Endometrial microvascular endothelial cells (primary cell): ENCODE measurements around the gene ZCWPW1. TPM values are rescaled to one million over a fixed set of nuclear protein-coding genes. Genes with fewer than 3 reads are reported as not detected.
"Not testable (repeated sequence)": the region's sequence is repeated elsewhere in the genome, so short reads cannot be mapped to it uniquely, and the experiment has no call there.

Experiments
- in situ Hi-C: cut with HindIII; loops from 2 replicates; pipeline ENCODE4 v1.10.0; 2017; ENCODE audit warnings: low sequenced_read_pairs, low pct_unique_long_range_greater_than_20kb; ENCODE audit errors: inconsistent ontology term
- total RNA-seq: library from RNA; depleted of rRNA; stranded (reverse); fragments of >200 nt; gene quantifications from one replicate; pipeline ENCODE4 v1.2.3, GENCODE V29; 2015; ENCODE audit errors: inconsistent ontology term

Gene ZCWPW1
- total RNA-seq, 1 donor from 2014 or later, result 0.09 TPM

GRCh38 chr7:100464210-100464660 is 35.7 kb upstream of the ZCWPW1 start, which contains the start of gene SPACDR:
Gene SPACDR, minus strand, starts transcription at chr7:100464260. Its CDS starts 235 bp downstream, at chr7:100464025.
- in situ Hi-C loops, result no loop called here

GRCh38 chr7:100457033-100457432 is 28.5 kb upstream of the ZCWPW1 start:
- in situ Hi-C loops, result no loop called here

GRCh38 chr7:100456562-100456961 is 28.1 kb upstream of the ZCWPW1 start:
- in situ Hi-C loops, result no loop called here

- in situ Hi-C loops, result no loop called here
Observed at GRCh38 chr7:100455206-100455605, 26.7 kb upstream of the ZCWPW1 start.

- in situ Hi-C loops, result not testable (repeated sequence)
Observed at GRCh38 chr7:100453854-100454253, 25.4 kb upstream of the ZCWPW1 start.

DNA sequence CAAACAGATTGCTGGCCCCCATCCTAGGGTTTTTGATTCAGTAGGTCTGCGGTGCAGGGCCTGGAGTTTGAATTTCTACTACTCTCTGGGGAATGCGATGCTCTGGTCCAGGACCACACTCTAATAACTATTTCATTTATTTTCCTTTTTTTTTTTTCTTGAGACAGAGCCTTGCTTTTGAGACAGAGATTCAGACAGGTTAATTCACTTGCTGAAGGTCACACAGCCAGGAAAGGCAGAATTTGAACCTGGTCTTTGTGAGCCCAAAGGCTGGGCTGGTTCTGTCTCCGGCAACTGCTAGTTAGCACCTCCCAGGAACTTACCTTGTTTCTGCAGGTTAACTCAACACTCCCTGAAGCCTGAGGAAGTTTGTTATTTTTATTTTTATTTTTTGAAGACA is 24.0 kb upstream of the ZCWPW1 start:
- in situ Hi-C loops, result no loop called here

DNA sequence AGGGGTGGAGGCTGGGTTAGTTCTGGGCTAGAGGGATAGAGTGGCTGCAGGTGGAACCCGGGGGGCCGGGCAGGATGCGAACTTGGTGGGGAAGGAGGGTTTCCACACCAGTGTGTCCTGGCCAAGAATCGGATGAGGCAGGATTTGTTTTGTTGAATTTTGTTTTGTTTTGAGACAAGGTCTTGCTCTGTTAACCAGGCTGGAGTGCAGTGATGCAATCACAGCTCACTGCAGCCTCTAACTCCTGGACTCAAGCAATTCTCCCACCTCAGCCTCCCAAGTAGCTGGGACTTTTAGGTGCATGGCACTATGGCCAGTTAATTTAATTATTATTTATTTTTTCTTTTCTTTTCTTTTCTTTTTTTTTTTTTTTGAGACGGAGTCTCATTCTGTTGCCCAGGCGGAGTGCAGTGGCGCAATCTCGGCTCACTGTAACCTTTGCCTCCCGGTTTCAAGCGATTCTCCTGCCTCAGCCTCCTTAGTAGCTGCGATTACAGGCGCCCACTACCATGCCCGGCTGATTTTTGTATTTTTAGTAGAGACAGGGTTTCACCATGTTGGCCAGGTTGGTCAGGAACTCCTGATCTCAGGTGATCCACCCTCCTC is 20.8 kb upstream of the ZCWPW1 start:
- in situ Hi-C loops, result no loop called here

DNA sequence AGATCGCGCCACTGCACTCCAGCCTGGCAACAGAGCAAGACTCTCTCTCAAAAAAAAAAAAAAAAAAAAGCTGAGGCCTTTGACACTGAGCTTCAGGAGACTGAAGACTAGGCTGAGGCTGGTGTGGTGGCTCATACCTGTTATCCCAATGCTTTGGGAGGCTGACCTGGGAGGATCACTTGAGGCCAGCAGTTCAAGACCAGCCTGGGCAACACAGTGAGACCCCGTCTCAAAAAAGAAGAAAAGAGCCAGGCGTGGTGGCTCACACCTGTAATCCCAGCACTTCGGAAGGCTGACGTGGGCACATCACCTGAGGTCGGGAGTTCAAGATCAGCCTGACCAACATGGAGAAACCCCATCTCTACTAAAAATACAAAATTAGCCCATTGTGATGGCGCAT is 18.9 kb upstream of the ZCWPW1 start:
- in situ Hi-C loops, result not testable (repeated sequence)

DNA sequence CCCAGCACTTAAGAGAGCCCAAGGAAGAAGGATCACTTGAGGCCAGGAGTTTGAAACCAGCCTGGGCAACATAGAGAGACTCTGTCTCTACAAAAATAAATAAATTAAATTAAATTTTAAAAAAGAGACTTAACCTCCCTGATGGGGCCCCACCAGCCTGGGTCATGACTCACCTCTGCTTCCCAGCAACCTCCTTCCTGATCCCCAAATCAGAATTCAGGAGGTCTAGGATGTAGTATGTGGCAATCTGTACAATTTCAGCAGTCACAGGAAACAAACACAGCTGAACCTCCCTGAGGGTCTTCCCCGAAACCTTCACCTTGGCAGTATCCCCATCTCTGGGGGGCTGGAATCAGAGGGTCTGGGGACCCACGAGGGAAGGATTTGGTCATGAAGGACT is 17.5 kb upstream of the ZCWPW1 start:
- in situ Hi-C loops, result no loop called here

DNA sequence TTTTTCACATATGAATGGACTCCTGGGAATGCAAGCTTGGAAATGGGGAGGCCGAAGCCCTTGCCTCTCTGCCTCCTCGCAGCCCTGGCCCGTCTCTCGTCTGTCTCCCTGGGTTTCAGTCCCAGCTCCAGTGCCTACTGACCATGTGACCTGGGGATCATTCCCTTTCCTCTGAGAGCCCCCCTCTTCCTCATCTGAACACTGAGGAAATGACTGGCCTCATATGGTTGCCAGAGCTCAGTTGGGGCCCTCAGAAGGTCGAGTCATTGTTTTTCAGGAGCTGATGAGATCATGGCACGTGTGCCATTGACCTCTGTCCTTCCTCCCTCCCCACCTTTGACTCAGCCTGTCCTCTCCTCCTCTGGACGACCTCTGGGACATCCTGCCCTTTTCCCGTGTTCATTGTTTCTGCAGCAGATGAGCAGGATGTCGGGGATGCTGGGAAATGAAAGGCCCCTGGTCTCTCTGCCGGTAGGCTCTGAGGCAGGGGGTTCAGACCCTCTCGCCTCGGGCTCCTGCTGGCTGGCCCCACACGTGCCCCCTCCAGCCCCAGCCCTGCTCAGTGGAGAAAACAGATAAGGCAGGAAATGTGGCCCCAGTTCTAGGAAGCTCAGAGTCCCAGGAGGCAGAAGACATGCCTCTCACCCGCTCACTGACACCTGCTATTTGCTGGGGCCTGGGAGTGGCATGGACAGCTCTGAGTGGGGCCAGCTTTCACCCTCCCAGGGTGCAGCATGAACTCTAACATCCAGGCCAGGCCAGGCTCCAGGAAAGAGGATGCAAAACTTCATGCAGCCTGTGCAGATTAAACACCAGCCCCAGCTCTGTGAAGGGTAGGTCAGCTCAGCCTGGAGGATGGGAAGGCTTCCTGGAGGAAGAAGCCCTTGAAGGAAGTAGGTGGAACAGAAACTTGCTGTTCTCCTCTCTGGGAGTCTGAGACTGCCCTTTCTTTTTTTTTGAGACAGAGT is 16.1 kb upstream of the ZCWPW1 start:
- in situ Hi-C loops, result no loop called here

GRCh38 chr7:100443096-100443840 is 14.8 kb upstream of the ZCWPW1 start:
- in situ Hi-C loops, result no loop called here

DNA sequence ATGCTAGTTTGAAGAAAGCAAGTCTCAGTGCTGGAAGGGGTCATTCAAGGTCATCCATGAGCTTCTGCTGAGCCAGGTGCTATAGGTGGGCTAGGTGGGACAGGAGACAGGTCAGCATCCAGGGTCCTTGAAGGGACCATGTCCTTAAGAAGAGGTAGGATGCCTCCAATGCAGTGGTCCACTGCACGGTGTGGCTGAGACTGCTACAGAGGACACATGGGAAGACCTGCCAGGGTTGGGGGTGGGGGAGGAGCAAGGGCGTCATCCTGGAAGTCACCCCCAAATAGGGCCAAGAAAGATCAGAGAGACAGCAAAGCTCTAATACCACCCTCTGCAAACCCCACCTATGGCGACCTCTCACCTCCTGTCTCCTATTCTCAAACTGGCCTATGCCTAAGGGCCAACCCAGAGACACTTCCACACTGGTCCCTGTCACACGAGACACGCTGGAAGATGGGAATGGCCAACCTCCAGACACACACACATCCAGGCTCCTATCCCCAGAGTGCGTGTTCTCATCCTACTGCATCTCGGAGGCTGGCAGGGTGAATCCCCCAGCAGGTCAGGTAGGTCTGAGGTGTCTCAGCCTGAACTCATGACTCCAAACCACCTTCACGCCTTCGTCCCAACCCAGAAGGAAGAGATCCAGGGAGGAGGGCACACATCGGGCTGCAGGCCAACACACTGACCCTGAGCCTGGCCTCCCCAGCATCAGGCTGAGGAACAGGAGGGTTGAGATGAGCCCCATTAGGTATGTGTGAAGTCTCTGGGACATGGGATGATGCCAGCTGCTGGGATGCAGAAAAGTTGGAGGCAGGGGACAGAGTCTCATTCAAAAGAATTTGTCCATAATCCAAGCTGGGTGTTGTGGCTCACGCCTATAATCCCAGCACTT is 13.4 kb upstream of the ZCWPW1 start:
- in situ Hi-C loops, result no loop called here

DNA sequence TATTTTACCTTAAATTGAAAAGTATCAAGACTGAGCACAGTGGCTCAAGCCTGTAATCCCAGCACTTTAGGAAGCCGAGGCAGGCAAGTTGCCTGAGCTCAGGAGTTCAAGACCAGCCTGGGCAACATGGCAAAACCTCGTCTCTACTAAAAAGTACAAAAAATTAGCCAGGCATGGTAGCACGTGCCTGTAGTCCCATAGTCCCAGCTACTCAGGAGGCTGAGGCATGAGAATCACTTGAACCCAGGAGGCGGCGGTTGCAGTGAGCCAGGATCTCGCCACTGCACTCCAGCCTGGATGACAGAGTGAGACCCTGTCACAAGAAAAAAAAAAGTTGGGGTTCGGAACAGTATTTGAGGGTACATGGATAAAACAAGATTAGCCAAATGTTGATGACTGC is 10.7 kb upstream of the ZCWPW1 start:
- in situ Hi-C loops, result not testable (repeated sequence)

- in situ Hi-C loops, result not testable (repeated sequence)
Observed at GRCh38 chr7:100438731-100439130, 10.2 kb upstream of the ZCWPW1 start.

DNA sequence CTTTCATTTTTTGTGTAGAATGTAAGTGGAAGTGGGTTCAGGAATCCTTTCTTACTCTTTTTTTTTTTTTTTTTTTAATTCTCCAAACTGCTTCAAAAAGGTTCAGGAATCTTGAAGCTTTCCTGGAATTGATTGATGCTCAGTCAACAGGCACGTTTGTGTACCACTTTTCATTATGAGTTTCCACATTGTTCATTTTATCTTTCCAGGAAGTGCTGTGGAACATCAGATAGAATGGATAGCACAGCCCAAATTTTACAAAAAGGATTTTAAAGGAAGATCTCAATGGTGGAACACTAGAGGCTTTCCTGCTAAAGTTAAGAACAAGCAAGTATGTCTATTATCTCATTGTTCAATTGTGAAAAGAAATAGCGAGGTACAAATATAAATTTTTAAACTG is 9.7 kb upstream of the ZCWPW1 start:
- in situ Hi-C loops, result no loop called here

DNA sequence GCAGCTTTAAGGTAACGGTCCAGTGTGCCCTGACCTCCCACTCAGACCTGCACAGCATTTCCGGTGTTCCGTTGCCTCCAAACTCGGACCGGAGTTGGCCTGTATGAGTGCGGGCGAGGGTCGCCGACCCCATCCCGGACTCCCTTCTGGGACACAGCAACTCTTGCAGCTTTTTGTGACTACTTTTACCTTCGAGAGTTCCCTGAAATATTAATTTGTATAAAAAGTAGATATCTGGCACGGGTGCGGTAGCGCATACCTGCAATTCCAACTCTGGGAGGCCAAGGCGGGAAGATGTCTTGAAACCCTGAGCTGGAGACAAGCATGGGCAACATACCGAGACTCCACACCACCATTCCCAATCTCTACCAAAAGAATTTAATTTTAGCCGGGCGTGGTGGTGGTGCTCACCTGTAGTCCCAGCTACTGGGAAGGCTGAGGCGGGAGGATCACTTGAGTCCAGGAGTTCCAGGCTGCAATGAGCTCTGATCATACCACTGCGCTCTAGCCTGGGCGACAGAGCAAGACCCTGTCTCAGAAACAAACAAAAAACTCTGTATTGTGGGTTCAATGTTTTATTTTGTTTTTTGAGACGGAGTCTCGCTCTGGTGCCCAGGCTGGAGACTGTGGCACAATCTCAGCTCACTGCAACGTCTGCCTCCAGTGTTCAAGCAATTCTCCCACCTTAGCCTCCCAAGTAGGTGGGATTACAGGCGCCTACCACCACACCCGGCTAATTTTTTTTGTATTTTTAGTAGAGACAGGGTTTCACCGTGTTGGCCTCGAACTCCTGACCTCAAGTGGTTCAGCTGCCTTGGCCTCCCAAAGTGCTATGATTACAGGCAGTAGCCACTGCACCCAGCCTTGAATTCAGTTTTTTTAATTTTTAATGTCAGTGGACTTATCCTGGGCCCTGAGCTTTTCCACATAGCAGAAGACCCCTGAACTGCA is 8.9 kb upstream of the ZCWPW1 start:
- in situ Hi-C loops, result no loop called here
